IMR-90 (cell line): ENCODE results near the gene ATOH8. TPM values are rescaled to one million over a fixed set of nuclear protein-coding genes. Genes with fewer than 3 reads are reported as not detected.
A peak's percentile ranks its signal among the peaks of the same experiment; 100 is the strongest.

ENCODE experiments used
- ATAC-seq: fragments of 200-7000 bp; cut with Tn5 transposase; 2 replicates; pipeline ENCODE4 v1.9.1; 2020; ENCODE audit warnings: low read depth, mild to moderate bottlenecking, moderate library complexity
- BruUV-seq: library from RNA; stranded (reverse); fragments of 400-500 nt; replicated peaks from 2 replicates; lab custom pipeline; 2021; lab: Mats Ljungman, UMichigan
- CTCF ChIA-PET: fragments of 300-600 bp; formaldehyde crosslinking; extraction: SDS; loops from one replicate; lab custom pipeline; 2021; ENCODE audit warnings: antibody characterized with exemption; lab: Yijun Ruan, JAX
- POLR2A ChIA-PET: fragments of 300-600 bp; sonication (Branson Sonifier 250); formaldehyde crosslinking; loops from one replicate; lab custom pipeline; 2022; ENCODE audit warnings: antibody characterized with exemption; ENCODE audit not compliant: unreplicated experiment; lab: Charles Lee
- DNase-seq: peaks from one replicate; pipeline ENCODE4 v3.0.0; 2013
- H2AFZ ChIP-seq: replicated peaks from 2 replicates; pipeline ENCODE3; 2013; ENCODE audit warnings: low read length, mild to moderate bottlenecking; ENCODE audit not compliant: poor library complexity
- H2AK5ac ChIP-seq: 2 replicates; pipeline ENCODE4 v1.6.1; 2013; ENCODE audit warnings: low read depth, low read length, inconsistent platforms
- H2AK9ac ChIP-seq: replicated peaks from 2 replicates; pipeline ENCODE3; 2013; ENCODE audit warnings: mild to moderate bottlenecking, low read depth, low read length, moderate library complexity; ENCODE audit not compliant: poor library complexity
- H2BK120ac ChIP-seq: 2 replicates; pipeline ENCODE4 v1.6.1; 2013; ENCODE audit warnings: low read depth, low read length, inconsistent platforms
- H2BK15ac ChIP-seq: 3 replicates; pipeline ENCODE4 v1.6.1; 2013; ENCODE audit warnings: low read depth, low read length, inconsistent platforms
- H2BK20ac ChIP-seq: 2 replicates; pipeline ENCODE4 v1.6.1; 2013; ENCODE audit warnings: low read depth, mild to moderate bottlenecking, inconsistent platforms, low read length, moderate library complexity
- H2BK5ac ChIP-seq: 2 replicates; pipeline ENCODE4 v1.6.1; 2013; ENCODE audit warnings: mild to moderate bottlenecking, low read depth, low read length, inconsistent platforms; ENCODE audit not compliant: poor library complexity, severe bottlenecking
- H3K14ac ChIP-seq: replicated peaks from 2 replicates; pipeline ENCODE4 v1.6.1; 2013; ENCODE audit warnings: low read depth, low read length, inconsistent platforms
- H3K18ac ChIP-seq: 2 replicates; pipeline ENCODE4 v1.6.1; 2013; ENCODE audit warnings: low read depth, low read length, control low read depth
- H3K23ac ChIP-seq: 2 replicates; pipeline ENCODE4 v1.6.1; 2013; ENCODE audit warnings: low read depth, low read length, inconsistent platforms
- H3K27ac ChIP-seq: 2 replicates; pipeline ENCODE4 v1.5.1; 2013; ENCODE audit warnings: mild to moderate bottlenecking, control low read depth, low read length; ENCODE audit not compliant: insufficient read depth
- H3K27me3 ChIP-seq: 2 replicates; pipeline ENCODE4 v1.6.1; 2013; ENCODE audit warnings: low read length; ENCODE audit not compliant: control insufficient read depth, insufficient read depth
- H3K36me3 ChIP-seq: 2 replicates; pipeline ENCODE4 v1.6.1; 2013; ENCODE audit warnings: low read length, mixed read lengths; ENCODE audit not compliant: control insufficient read depth, insufficient read depth
- H3K4ac ChIP-seq: 2 replicates; pipeline ENCODE4 v1.6.1; 2013; ENCODE audit warnings: low read depth, low read length, inconsistent platforms
- H3K4me1 ChIP-seq: 2 replicates; pipeline ENCODE4 v1.6.1; 2013; ENCODE audit warnings: low read length, mixed read lengths; ENCODE audit not compliant: control insufficient read depth, insufficient read depth
- H3K4me2 ChIP-seq: 2 replicates; pipeline ENCODE4 v1.6.1; 2013; ENCODE audit warnings: low read depth, mild to moderate bottlenecking, control low read depth, low read length, moderate library complexity
- H3K4me3 ChIP-seq: 2 replicates; pipeline ENCODE4 v1.5.1; 2013; ENCODE audit warnings: low read depth, mild to moderate bottlenecking, control low read depth, low read length, moderate library complexity; ENCODE audit not compliant: insufficient read depth
- H3K56ac ChIP-seq: 2 replicates; pipeline ENCODE4 v1.6.1; 2013; ENCODE audit warnings: low read length, inconsistent platforms; ENCODE audit not compliant: insufficient read depth; ENCODE audit errors: extremely low read depth
- H3K79me1 ChIP-seq, 2 experiments: 2 replicates each; pipeline ENCODE4 v1.6.1; 2013; ENCODE audit warnings: low read length in 2 of 2, inconsistent platforms in 1 of 2, low read depth in 1 of 2
- H3K9ac ChIP-seq: 2 replicates; pipeline ENCODE4 v1.6.1; 2013; ENCODE audit warnings: low read depth, low read length, control low read depth
- H3K9me1 ChIP-seq: 2 replicates; pipeline ENCODE4 v1.6.1; 2013; ENCODE audit warnings: low read length, inconsistent platforms; ENCODE audit not compliant: insufficient read depth
- H3K9me3 ChIP-seq: 2 replicates; pipeline ENCODE4 v1.6.1; 2013; ENCODE audit warnings: low read length; ENCODE audit not compliant: control insufficient read depth, insufficient read depth
- H4K20me1 ChIP-seq: 2 replicates; pipeline ENCODE4 v1.6.1; 2013; ENCODE audit warnings: low read length, inconsistent platforms; ENCODE audit not compliant: insufficient read depth
- H4K5ac ChIP-seq: 2 replicates; pipeline ENCODE4 v1.6.1; 2013; ENCODE audit warnings: mild to moderate bottlenecking, low read depth, low read length, control low read depth
- H4K8ac ChIP-seq, 2 experiments: 2 replicates each; pipeline ENCODE4 v1.6.1; 2013; ENCODE audit warnings: low read depth in 2 of 2, low read length in 2 of 2, control low read depth in 1 of 2, inconsistent platforms in 1 of 2
- H4K91ac ChIP-seq: 2 replicates; pipeline ENCODE4 v1.6.1; 2013; ENCODE audit warnings: low read depth, low read length, inconsistent platforms; ENCODE audit not compliant: insufficient read depth
- CEBPB ChIP-seq: IDR thresholded peaks from 2 replicates; pipeline ENCODE4 v1.6.1; 2012; ENCODE audit warnings: low read depth, low read length, improper control_type of control experiment
- CHD1 ChIP-seq: IDR thresholded peaks from 2 replicates; pipeline ENCODE4 v1.6.1; 2012; ENCODE audit warnings: low read depth, low read length, improper control_type of control experiment
- FOS ChIP-seq: fragments of 150-350 bp; IDR thresholded peaks from 2 replicates; pipeline ENCODE4 v1.6.1; 2016; ENCODE audit warnings: low read depth, low read length
- MAFK ChIP-seq: IDR thresholded peaks from 2 replicates; pipeline ENCODE4 v1.6.1; 2012; ENCODE audit warnings: low read depth, low read length, improper control_type of control experiment
- NFE2L2 ChIP-seq: fragments of 150-350 bp; IDR thresholded peaks from 2 replicates; pipeline ENCODE4 v1.6.1; 2016; ENCODE audit warnings: low read depth, mild to moderate bottlenecking, low read length
- POLR2A ChIP-seq: IDR thresholded peaks from 2 replicates; pipeline ENCODE4 v1.6.1; 2012; ENCODE audit warnings: mild to moderate bottlenecking, low read depth, low read length
- RCOR1 ChIP-seq: IDR thresholded peaks from 2 replicates; pipeline ENCODE4 v1.6.1; 2012; ENCODE audit warnings: mild to moderate bottlenecking, low read length, improper control_type of control experiment; ENCODE audit not compliant: insufficient replicate concordance
- RFX5 ChIP-seq: IDR thresholded peaks from 2 replicates; pipeline ENCODE4 v1.8.0; 2012; ENCODE audit warnings: low read depth, mild to moderate bottlenecking, low read length, moderate library complexity
- SMC3 ChIP-seq: fragments of 150-350 bp; IDR thresholded peaks from 2 replicates; pipeline ENCODE4 v1.6.1; 2016; ENCODE audit warnings: low read depth, mild to moderate bottlenecking, antibody characterized with exemption, low read length, moderate library complexity
- USF2 ChIP-seq: fragments of 150-350 bp; IDR thresholded peaks from 2 replicates; pipeline ENCODE4 v1.6.1; 2017; ENCODE audit warnings: mild to moderate bottlenecking, antibody characterized with exemption, low read length, low read depth
- WGBS, 2 experiments: methylation state at CpG; one replicate each; pipeline versions ENCODE4 v1.1.5 to v1.1.7; 2013; ENCODE audit warnings: missing lambda C conversion rate in 2 of 2; ENCODE audit not compliant: insufficient read length in 1 of 2; ENCODE audit errors: extremely low coverage in 2 of 2; 5-methylcytosine and 5-hydroxymethylcytosine counted together
- dilution Hi-C: fragments of 300-500 bp; cut with HindIII; formaldehyde crosslinking; loops from one replicate; pipeline ENCODE4 v1.14.3; 2018; ENCODE audit warnings: low sequenced_read_pairs; ENCODE audit not compliant: unreplicated experiment
- in situ Hi-C: fragments of 300-500 bp; cut with MboI; formaldehyde crosslinking; loops from 3 replicates; pipeline ENCODE4 v1.14.3; 2019; ENCODE audit warnings: low sequenced_read_pairs, inconsistent platforms, mixed read lengths
- intact Hi-C: fragments of 100-400 bp; cut with micrococcal nuclease; formaldehyde crosslinking; loops from 2 replicates; pipeline ENCODE4 v1.10.0; 2022
- polyA plus RNA-seq, 3 experiments: library from polyadenylated mRNA; depleted of rRNA; stranded (reverse); fragments of >200 nt; gene quantifications; 2 replicates each; pipeline ENCODE4 v1.2.3, GENCODE V29; 2012; ENCODE audit warnings: low replicate concordance in 1 of 3
- total RNA-seq: library from RNA; depleted of rRNA; stranded (reverse); fragments of >200 nt; gene quantifications from 2 replicates; pipeline ENCODE4 v1.2.3, GENCODE V29; 2012
- TF ChIP-seq, protein P1 (sequence below): conservative IDR thresholded peaks from 2 replicates; pipeline ENCODE4 v1.5.1; 2012; ENCODE audit warnings: mild to moderate bottlenecking, low read depth, low read length, improper control_type of control experiment
- TF ChIP-seq, protein P2 (sequence below): fragments of 150-350 bp; IDR thresholded peaks from 2 replicates; pipeline ENCODE4 v1.6.1; 2016; ENCODE audit warnings: low read depth, mild to moderate bottlenecking, low read length, moderate library complexity, borderline replicate concordance

Gene ATOH8
- total and polyA plus RNA-seq, 2 of the 4 experiments (the other 2 are of a cell fraction), result 7.9 to 9.0 TPM

DNA sequence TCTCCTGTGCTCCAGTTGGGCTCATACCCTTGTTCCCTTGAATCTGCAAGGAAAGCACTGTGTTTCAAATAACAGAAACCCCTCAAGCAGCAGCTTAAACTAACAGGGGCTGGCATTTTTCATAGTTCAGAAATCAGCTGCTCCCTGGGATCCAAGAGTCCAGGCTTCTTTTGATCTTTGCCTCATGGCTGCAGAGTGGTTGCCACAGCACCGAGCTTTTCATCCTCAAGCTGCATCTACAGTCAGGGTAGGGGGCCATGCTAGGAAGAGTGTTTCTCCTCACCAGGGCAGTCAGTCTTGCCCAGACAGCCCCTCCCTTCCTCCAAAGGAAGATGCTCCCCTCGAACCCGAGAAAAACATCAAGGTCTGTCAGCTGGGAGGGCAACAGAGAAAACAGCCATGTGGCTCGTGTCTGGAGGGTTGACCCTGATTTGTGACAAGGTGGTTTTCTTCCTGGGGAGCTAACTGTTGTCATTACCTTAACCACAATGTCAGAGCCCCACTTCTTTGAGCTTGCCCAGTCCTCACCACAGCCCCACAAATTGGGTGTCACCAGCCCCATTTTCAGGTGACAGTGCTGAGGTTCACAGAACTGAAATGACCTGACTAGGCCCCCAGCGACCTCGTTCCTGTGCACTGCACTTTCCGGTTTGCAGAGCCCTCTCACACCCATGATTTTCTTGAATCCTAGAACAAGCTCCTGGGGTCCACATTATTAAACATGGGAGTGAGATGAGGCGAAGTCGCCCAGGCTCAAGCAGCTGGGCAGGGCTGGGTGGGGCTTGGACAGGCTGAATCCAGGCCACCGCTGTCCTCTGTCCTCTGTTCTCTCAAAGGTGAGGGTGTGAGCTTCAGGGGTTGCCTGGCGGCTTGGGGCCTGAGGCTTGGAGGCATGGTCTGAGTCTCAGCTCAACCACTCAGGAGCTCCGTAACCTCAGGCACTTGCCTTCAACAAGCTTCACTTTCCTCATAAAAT lies 21.9 kb downstream of the ATOH8 start (continued):
- TF ChIP-seq RCOR1 (no peak), NFE2L2 (no peak), MAFK (no peak)

- Histone ChIP-seq H2AK9ac (no peak overlapping the region), H3K9ac (no peak overlapping the region), H4K91ac (no peak overlapping the region), H3K9me3 (no peaks in the 10 kb centered on the region), H2BK15ac (no peak overlapping the region), H4K5ac (no peak overlapping the region), H2AFZ (no peak overlapping the region), H3K79me1 (peaks cover 12 to 55% of the 10 kb centered on the region in 2 experiments; a peak in 3 of 4 replicates), H3K4me3 (no peak overlapping the region), H3K56ac (no peak overlapping the region), H3K27ac (no peak overlapping the region), H2BK20ac (no peak overlapping the region), H3K14ac (no peak overlapping the region), H3K23ac (no peak overlapping the region), H3K18ac (no peak overlapping the region), H2BK5ac (no peak overlapping the region), H2BK120ac (no peak overlapping the region), H3K36me3 (peaks cover 30% of the 10 kb centered on the region), H3K9me1 (peaks cover 20% of the 10 kb centered on the region), H3K4ac (no peak overlapping the region), H4K20me1 (peaks cover 5% of the 10 kb centered on the region; the same call in 1 of the 2 replicates), H3K4me1 (peaks cover 22% of the 10 kb centered on the region), H2AK5ac (peak overlapping the region; percentile 21; the same call in 1 of the 2 replicates), H4K8ac (no peak overlapping the region), H3K27me3 (no peaks in the 10 kb centered on the region), H3K4me2 (no peak overlapping the region)
- in situ Hi-C loops, result no loop called here
- dilution Hi-C loops, result no loop called here
- ChIA-PET CTCF (no interaction called here), POLR2A (no interaction called here)
- no TSS peak for BruUV-seq
- DNase-seq (no peak), ATAC-seq (no peak)
- intact Hi-C loops, result no loop called here
- 75% methylated on average over 2 of the region's 9 CpGs; no CpG with 5 or more reads in 1 of the 2 experiments for WGBS, 2 experiments
- TF ChIP-seq, protein P1, sequence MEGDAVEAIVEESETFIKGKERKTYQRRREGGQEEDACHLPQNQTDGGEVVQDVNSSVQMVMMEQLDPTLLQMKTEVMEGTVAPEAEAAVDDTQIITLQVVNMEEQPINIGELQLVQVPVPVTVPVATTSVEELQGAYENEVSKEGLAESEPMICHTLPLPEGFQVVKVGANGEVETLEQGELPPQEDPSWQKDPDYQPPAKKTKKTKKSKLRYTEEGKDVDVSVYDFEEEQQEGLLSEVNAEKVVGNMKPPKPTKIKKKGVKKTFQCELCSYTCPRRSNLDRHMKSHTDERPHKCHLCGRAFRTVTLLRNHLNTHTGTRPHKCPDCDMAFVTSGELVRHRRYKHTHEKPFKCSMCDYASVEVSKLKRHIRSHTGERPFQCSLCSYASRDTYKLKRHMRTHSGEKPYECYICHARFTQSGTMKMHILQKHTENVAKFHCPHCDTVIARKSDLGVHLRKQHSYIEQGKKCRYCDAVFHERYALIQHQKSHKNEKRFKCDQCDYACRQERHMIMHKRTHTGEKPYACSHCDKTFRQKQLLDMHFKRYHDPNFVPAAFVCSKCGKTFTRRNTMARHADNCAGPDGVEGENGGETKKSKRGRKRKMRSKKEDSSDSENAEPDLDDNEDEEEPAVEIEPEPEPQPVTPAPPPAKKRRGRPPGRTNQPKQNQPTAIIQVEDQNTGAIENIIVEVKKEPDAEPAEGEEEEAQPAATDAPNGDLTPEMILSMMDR, result no peak
- TF ChIP-seq CHD1, result no peak
- TF ChIP-seq NFE2L2, result no peak
- TF ChIP-seq, protein P2, sequence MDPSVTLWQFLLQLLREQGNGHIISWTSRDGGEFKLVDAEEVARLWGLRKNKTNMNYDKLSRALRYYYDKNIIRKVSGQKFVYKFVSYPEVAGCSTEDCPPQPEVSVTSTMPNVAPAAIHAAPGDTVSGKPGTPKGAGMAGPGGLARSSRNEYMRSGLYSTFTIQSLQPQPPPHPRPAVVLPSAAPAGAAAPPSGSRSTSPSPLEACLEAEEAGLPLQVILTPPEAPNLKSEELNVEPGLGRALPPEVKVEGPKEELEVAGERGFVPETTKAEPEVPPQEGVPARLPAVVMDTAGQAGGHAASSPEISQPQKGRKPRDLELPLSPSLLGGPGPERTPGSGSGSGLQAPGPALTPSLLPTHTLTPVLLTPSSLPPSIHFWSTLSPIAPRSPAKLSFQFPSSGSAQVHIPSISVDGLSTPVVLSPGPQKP, result no peak
- TF ChIP-seq USF2, result no peak
- TF ChIP-seq SMC3, result no peak
- TF ChIP-seq CEBPB, result no peak
- no peak for TF ChIP-seq FOS
- TF ChIP-seq RFX5, result no peak
- no peak for TF ChIP-seq POLR2A
These were observed 22.9 kb downstream of the ATOH8 start for GRCh38 chr2:85776672-85777071.
